Nephron (organoid): ENCODE data around the gene CACNA2D3.

Source experiments
- H3K27ac Mint-ChIP-seq, 3 experiments: 2 replicates each; pipeline ENCODE4 v1.8.0; 2020; ENCODE audit warnings: mixed read lengths in 3 of 3, mild to moderate bottlenecking in 2 of 3, moderate library complexity in 1 of 3
- H3K27me3 Mint-ChIP-seq: 2 replicates; pipeline ENCODE4 v1.8.0; 2021; ENCODE audit warnings: low read depth, mild to moderate bottlenecking, moderate library complexity, mixed read lengths
- H3K36me3 Mint-ChIP-seq: 2 replicates; pipeline ENCODE4 v1.8.0; 2020; ENCODE audit warnings: low read depth, mixed read lengths
- H3K4me1 Mint-ChIP-seq: 2 replicates; pipeline ENCODE4 v1.8.0; 2020; ENCODE audit warnings: mixed read lengths
- H3K4me3 Mint-ChIP-seq, 3 experiments: 2 replicates each; pipeline ENCODE4 v1.8.0; 2020; ENCODE audit warnings: mild to moderate bottlenecking in 3 of 3, mixed read lengths in 3 of 3, moderate library complexity in 2 of 3
- H3K9me3 Mint-ChIP-seq: 2 replicates; pipeline ENCODE4 v1.8.0; 2020; ENCODE audit warnings: mixed read lengths
- TF ChIP-seq, protein P1 (sequence below), 3 experiments: fragments of 200-600 bp; sonication (generic); IDR thresholded peaks; one replicate each; pipeline ENCODE4 v1.5.0; 2021; ENCODE audit warnings: antibody characterized with exemption in 3 of 3; ENCODE audit not compliant: unreplicated experiment in 3 of 3

CACNA2D3 gene

DNA sequence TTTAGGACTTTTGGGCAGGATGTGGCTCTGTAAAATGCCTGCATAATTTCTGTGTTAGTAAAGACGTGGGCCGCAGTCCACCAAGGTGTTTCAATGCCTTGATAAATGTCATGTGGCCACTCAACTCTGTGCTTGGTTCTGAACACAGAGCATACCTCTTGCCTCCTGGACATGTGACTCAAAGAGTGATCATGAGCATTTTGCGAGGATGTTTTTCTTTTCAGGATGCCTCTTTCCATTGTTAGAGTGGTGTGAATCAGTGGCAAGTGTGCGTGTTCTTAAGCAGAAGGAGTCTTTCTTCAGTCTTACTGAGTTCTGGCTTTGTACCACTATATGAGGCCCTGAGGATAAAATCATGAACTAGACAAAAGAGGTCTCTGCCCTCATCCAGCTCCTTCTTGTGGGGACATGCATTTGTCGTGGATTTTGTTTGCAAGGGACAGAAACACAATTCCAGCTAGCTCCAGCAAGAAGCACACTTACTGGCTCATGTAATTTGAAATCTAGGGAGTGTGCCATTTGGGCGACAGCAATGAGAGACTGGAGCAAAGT is 442.1 kb downstream of the CACNA2D3 start:
- H3K4me3 Mint-ChIP-seq = no peak overlapping the region
- no peaks in the 10 kb centered on the region for H3K36me3 Mint-ChIP-seq
- no peak overlapping the region for H3K27ac Mint-ChIP-seq
- peaks cover 8% of the 10 kb centered on the region for H3K27me3 Mint-ChIP-seq
- TF ChIP-seq, protein P1, sequence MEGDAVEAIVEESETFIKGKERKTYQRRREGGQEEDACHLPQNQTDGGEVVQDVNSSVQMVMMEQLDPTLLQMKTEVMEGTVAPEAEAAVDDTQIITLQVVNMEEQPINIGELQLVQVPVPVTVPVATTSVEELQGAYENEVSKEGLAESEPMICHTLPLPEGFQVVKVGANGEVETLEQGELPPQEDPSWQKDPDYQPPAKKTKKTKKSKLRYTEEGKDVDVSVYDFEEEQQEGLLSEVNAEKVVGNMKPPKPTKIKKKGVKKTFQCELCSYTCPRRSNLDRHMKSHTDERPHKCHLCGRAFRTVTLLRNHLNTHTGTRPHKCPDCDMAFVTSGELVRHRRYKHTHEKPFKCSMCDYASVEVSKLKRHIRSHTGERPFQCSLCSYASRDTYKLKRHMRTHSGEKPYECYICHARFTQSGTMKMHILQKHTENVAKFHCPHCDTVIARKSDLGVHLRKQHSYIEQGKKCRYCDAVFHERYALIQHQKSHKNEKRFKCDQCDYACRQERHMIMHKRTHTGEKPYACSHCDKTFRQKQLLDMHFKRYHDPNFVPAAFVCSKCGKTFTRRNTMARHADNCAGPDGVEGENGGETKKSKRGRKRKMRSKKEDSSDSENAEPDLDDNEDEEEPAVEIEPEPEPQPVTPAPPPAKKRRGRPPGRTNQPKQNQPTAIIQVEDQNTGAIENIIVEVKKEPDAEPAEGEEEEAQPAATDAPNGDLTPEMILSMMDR (IDR thresholded peaks at IDR 0.05; ENCODE audit: unreplicated experiment in 3 of 3) = no peak
- no peaks in the 10 kb centered on the region for H3K4me1 Mint-ChIP-seq
- H3K9me3 Mint-ChIP-seq = peaks cover 7% of the 10 kb centered on the region

GRCh38 chr3:54565956-54566355 is 443.6 kb downstream of the CACNA2D3 start:
- TF ChIP-seq, protein P1 (IDR thresholded peaks at IDR 0.05; ENCODE audit: unreplicated experiment in 3 of 3) = no peak
- Mint-ChIP-seq H3K4me3 (no peak overlapping the region), H3K36me3 (no peaks in the 10 kb centered on the region), H3K27ac (no peak overlapping the region), H3K4me1 (no peaks in the 10 kb centered on the region), H3K27me3 (peaks cover 8% of the 10 kb centered on the region), H3K9me3 (peaks cover 3% of the 10 kb centered on the region)

GRCh38 chr3:54567949-54568348 is 445.6 kb downstream of the CACNA2D3 start:
- Mint-ChIP-seq H3K36me3 (no peaks in the 10 kb centered on the region), H3K4me1 (no peaks in the 10 kb centered on the region), H3K27ac (no peak overlapping the region), H3K27me3 (peaks cover 8% of the 10 kb centered on the region), H3K9me3 (no peaks in the 10 kb centered on the region), H3K4me3 (no peak overlapping the region)
- TF ChIP-seq, protein P1 (IDR thresholded peaks at IDR 0.05; ENCODE audit: unreplicated experiment in 3 of 3) = no peak

- no peaks in the 10 kb centered on the region for H3K9me3 Mint-ChIP-seq
- no peaks in the 10 kb centered on the region for H3K4me1 Mint-ChIP-seq
Measured at GRCh38 chr3:54570008-54570407, 447.7 kb downstream of the CACNA2D3 start.

DNA sequence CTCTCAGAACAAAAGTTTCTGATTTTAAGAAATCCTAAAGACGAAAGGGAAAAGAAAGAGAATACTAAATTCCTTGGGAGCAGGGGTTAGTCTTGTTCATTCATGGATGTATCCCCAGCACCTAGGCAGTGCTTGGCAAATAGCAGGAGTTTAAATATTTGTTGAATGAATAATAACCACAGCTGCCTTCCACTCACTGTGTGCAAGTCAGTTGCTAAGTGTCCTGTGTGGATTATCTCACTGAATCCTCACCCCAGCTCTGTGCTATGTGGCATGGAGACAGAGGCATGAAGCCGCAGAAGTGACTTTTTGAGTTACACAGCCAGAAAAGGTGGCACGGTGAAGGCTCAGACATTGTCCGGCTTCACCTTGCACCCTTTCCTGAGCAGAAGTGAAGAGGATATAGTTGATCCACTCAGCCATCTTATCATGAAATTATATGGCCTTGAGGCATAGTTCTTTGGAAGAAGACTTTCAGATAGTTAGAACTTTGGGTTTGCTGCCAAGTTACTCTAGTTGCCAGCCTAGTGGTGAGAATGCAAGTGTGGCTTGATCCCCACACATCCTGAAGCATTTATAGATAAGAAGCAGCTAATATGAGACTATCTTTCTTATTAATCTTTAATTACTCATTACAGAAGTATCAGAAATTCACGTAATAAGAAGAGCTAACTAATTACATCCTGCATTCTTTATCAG is 450.0 kb downstream of the CACNA2D3 start:
- Mint-ChIP-seq H3K27me3 (peaks cover 7% of the 10 kb centered on the region), H3K27ac (no peak overlapping the region)
- TF ChIP-seq, protein P1 (IDR thresholded peaks at IDR 0.05; ENCODE audit: unreplicated experiment in 3 of 3) = no peak

More at GRCh38 chr3:54570008-54570407, 447.7 kb downstream of the CACNA2D3 start:
- H3K4me3 Mint-ChIP-seq = no peak overlapping the region
- no peaks in the 10 kb centered on the region for H3K36me3 Mint-ChIP-seq
- H3K27me3 Mint-ChIP-seq = peaks cover 8% of the 10 kb centered on the region
- TF ChIP-seq, protein P1 (IDR thresholded peaks at IDR 0.05; ENCODE audit: unreplicated experiment in 3 of 3) = no peak
- H3K27ac Mint-ChIP-seq = no peak overlapping the region

GRCh38 chr3:54573858-54574257 is 451.5 kb downstream of the CACNA2D3 start:
- H3K9me3 Mint-ChIP-seq = no peaks in the 10 kb centered on the region
- H3K27me3 Mint-ChIP-seq = peaks cover 6% of the 10 kb centered on the region
- H3K4me1 Mint-ChIP-seq = no peaks in the 10 kb centered on the region
- no peak overlapping the region for H3K27ac Mint-ChIP-seq
- no peak overlapping the region for H3K4me3 Mint-ChIP-seq
- H3K36me3 Mint-ChIP-seq = no peaks in the 10 kb centered on the region
- TF ChIP-seq, protein P1 (IDR thresholded peaks at IDR 0.05; ENCODE audit: unreplicated experiment in 3 of 3) = no peak

More for the DNA sequence above, 450.0 kb downstream of the CACNA2D3 start:
- H3K36me3 Mint-ChIP-seq = no peaks in the 10 kb centered on the region
- H3K4me3 Mint-ChIP-seq = no peak overlapping the region
- no peaks in the 10 kb centered on the region for H3K4me1 Mint-ChIP-seq
- no peaks in the 10 kb centered on the region for H3K9me3 Mint-ChIP-seq
